Esophagus muscularis mucosa (tissue), 4 donors: ENCODE data around the gene RSRP1.

Experiments used
- EP300 ChIP-seq: sonication (generic); formaldehyde crosslinking; IDR thresholded peaks from one replicate; pipeline ENCODE4 v1.6.1; 2017; ENCODE audit warnings: antibody characterized with exemption
- POLR2A ChIP-seq: fragments of 450-650 bp; IDR thresholded peaks from one replicate; pipeline ENCODE4 v1.6.1; 2017; ENCODE audit warnings: antibody characterized with exemption, moderate library complexity, mild to moderate bottlenecking, low read depth
- POLR2AphosphoS5 ChIP-seq, 2 donors: sonication (generic); formaldehyde crosslinking; IDR thresholded peaks; one replicate each; pipeline ENCODE4 v1.6.1; 2017; ENCODE audit warnings: antibody characterized with exemption in 2 of 2
- TF ChIP-seq, protein P1 (sequence below), 3 experiments: fragments of 200-600 bp in 2 of 3; fragments of 450-650 bp in 1 of 3; sonication (generic) in 2 of 3; IDR thresholded peaks; one replicate each; pipeline ENCODE4 v1.5.1; 2017 to 2019; ENCODE audit warnings: antibody characterized with exemption in 3 of 3, mild to moderate bottlenecking in 2 of 3, moderate library complexity in 1 of 3

- TF ChIP-seq POLR2AphosphoS5 (IDR thresholded peaks at IDR 0.05) (no peak), POLR2A (no peak), EP300 (no peak)
- TF ChIP-seq, protein P1, sequence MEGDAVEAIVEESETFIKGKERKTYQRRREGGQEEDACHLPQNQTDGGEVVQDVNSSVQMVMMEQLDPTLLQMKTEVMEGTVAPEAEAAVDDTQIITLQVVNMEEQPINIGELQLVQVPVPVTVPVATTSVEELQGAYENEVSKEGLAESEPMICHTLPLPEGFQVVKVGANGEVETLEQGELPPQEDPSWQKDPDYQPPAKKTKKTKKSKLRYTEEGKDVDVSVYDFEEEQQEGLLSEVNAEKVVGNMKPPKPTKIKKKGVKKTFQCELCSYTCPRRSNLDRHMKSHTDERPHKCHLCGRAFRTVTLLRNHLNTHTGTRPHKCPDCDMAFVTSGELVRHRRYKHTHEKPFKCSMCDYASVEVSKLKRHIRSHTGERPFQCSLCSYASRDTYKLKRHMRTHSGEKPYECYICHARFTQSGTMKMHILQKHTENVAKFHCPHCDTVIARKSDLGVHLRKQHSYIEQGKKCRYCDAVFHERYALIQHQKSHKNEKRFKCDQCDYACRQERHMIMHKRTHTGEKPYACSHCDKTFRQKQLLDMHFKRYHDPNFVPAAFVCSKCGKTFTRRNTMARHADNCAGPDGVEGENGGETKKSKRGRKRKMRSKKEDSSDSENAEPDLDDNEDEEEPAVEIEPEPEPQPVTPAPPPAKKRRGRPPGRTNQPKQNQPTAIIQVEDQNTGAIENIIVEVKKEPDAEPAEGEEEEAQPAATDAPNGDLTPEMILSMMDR (IDR thresholded peaks at IDR 0.05), result no peak
These were observed 6.7 kb upstream of the RSRP1 start for GRCh38 chr1:25253911-25254310.
